ENCODE data around the gene FRG2C. TPM values are rescaled to one million over a fixed set of nuclear protein-coding genes. Genes with fewer than 3 reads are reported as not detected.

Gene FRG2C
- total RNA-seq, 1 experiment from 2014 or later: not detected

GRCh38 chr3:75687323-75687722, 23.2 kb downstream of the FRG2C start:
- CTCF ChIA-PET: no interaction called here
- no TSS peak for BruUV-seq (replicated peaks)
- Mint-ChIP-seq H3K36me3 (ENCODE audit: insufficient read depth, unreplicated experiment) (no peaks in the 10 kb centered on the region), H3K27ac (ENCODE audit: unreplicated experiment) (no peak overlapping the region), H3K4me1 (ENCODE audit: low read depth, unreplicated experiment) (no peaks in the 10 kb centered on the region), H3K9me3 (ENCODE audit: low read depth, unreplicated experiment) (peaks cover 16% of the 10 kb centered on the region), H3K27me3 (ENCODE audit: unreplicated experiment) (no peaks in the 10 kb centered on the region), H3K4me3 (ENCODE audit: low read depth, unreplicated experiment) (no peak overlapping the region)
- intact Hi-C loops (cut with micrococcal nuclease; ENCODE audit: unreplicated experiment): no loop called here
- TF ChIP-seq, protein P1, sequence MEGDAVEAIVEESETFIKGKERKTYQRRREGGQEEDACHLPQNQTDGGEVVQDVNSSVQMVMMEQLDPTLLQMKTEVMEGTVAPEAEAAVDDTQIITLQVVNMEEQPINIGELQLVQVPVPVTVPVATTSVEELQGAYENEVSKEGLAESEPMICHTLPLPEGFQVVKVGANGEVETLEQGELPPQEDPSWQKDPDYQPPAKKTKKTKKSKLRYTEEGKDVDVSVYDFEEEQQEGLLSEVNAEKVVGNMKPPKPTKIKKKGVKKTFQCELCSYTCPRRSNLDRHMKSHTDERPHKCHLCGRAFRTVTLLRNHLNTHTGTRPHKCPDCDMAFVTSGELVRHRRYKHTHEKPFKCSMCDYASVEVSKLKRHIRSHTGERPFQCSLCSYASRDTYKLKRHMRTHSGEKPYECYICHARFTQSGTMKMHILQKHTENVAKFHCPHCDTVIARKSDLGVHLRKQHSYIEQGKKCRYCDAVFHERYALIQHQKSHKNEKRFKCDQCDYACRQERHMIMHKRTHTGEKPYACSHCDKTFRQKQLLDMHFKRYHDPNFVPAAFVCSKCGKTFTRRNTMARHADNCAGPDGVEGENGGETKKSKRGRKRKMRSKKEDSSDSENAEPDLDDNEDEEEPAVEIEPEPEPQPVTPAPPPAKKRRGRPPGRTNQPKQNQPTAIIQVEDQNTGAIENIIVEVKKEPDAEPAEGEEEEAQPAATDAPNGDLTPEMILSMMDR (IDR thresholded peaks at IDR 0.05; ENCODE audit: unreplicated experiment): no peak
- DNase-seq: no peak

DNA sequence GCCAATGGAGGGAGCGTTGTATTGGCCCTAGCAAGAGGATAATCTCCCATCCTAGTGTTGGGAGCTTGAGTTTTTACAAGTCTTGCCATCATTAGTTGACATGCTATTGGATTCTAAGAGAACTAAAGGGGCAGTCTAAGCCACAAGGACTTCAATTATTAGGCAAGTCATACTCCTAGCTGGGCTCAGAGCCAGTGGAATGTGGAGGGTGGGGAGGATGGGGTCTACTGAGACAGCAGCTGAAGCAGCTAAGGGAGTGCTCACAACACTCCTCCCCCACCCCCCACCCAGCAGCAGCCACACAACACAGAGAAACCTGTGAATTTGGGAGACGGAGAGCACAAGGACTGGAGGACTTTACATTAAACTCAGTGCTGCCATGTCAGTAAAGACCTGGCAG, 27.9 kb downstream of the FRG2C start:
- BruUV-seq (replicated peaks): no TSS peak
- H3K27ac Mint-ChIP-seq (ENCODE audit: unreplicated experiment): no peak overlapping the region
- H3K4me3 Mint-ChIP-seq (ENCODE audit: low read depth, unreplicated experiment): no peak overlapping the region
- H3K9me3 Mint-ChIP-seq (ENCODE audit: low read depth, unreplicated experiment): peaks cover 19% of the 10 kb centered on the region
- intact Hi-C loops (cut with micrococcal nuclease; ENCODE audit: unreplicated experiment): no loop called here
- H3K27me3 Mint-ChIP-seq (ENCODE audit: unreplicated experiment): no peaks in the 10 kb centered on the region
- TF ChIP-seq, protein P1 (IDR thresholded peaks at IDR 0.05; ENCODE audit: unreplicated experiment): no peak
- CTCF ChIA-PET: no interaction called here
- DNase-seq: no peak
- no peaks in the 10 kb centered on the region for H3K36me3 Mint-ChIP-seq (ENCODE audit: insufficient read depth, unreplicated experiment)
- H3K4me1 Mint-ChIP-seq (ENCODE audit: low read depth, unreplicated experiment): no peaks in the 10 kb centered on the region

Small RNA genes lying within 50 kb of the gene (microRNA-seq; reads per million reads assigned to microRNA genes)
- not detected for gene MIR1324

Other genes starting within 250 kb of the FRG2C start
- 13.6 and 15.6 TPM in 2 replicates for gene ZNF717, start 121.2 kb downstream of the FRG2C start, total RNA-seq (2022)